Stimulated activated naive CD8-positive, alpha-beta T cell treated with anti-CD3 and anti-CD28 coated beads, Interleukin-15, amount 100 ng/mL, for 72 hours (primary cell): ENCODE data around the gene PRRX1.
A peak's percentile ranks its signal among the peaks of the same experiment; 100 is the strongest.

ENCODE experiments used
- ATAC-seq: fragments of 150-1000 bp; cut with Tn5 transposase; 2 replicates; pipeline ENCODE4 v1.10.0; 2021; ENCODE audit warnings: mild to moderate bottlenecking, moderate library complexity
- DNase-seq, 2 donors: peaks; one replicate each; pipeline ENCODE4 v3.0.0; 2021 to 2022
- H3K27ac Mint-ChIP-seq, 2 donors: one replicate each; pipeline ENCODE4 v1.8.0; 2022; ENCODE audit warnings: mild to moderate bottlenecking in 2 of 2, mixed read lengths in 2 of 2, moderate library complexity in 2 of 2
- H3K27me3 Mint-ChIP-seq: one replicate; pipeline ENCODE4 v1.8.0; 2022; ENCODE audit warnings: mixed read lengths
- H3K4me1 Mint-ChIP-seq: one replicate; pipeline ENCODE4 v1.8.0; 2022; ENCODE audit warnings: mild to moderate bottlenecking, mixed read lengths
- H3K4me3 Mint-ChIP-seq, 2 donors: one replicate each; pipeline ENCODE4 v1.8.0; 2022; ENCODE audit warnings: mild to moderate bottlenecking in 2 of 2, mixed read lengths in 2 of 2, moderate library complexity in 1 of 2
- H3K9me3 Mint-ChIP-seq, 2 donors: one replicate each; pipeline ENCODE4 v1.8.0; 2022; ENCODE audit warnings: mixed read lengths in 2 of 2

Gene PRRX1

DNA sequence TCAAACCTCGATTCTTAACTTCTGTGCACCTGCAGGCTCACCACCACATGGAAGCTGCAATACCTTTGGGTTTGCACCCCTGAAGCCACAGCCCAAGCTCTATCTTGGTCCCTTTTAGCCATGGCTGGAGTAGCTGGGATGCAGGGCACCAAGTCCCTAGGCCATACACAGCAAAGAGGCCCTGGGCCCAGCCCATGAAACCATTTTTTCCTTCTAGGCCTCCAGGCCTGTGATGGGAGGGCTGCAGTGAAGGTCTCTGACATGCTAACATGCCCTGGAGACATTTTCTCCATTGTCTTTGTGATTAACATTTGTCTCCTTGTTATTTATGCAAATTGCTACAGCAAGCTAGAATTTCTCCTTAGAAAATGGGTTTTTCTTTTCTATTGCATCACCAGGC lies 79.2 kb downstream of the PRRX1 start:
- H3K4me1 Mint-ChIP-seq, result no peaks in the 10 kb centered on the region
- DNase-seq, result no peak
- H3K4me3 Mint-ChIP-seq, result no peak overlapping the region
- peaks cover 10 to 22% of the 10 kb centered on the region in 2 donors for H3K9me3 Mint-ChIP-seq
- peaks cover 6% of the 10 kb centered on the region for H3K27me3 Mint-ChIP-seq
- H3K27ac Mint-ChIP-seq, result peak overlapping the region in 1 of 2 donors; percentile 84
- ATAC-seq, result no peak

DNA sequence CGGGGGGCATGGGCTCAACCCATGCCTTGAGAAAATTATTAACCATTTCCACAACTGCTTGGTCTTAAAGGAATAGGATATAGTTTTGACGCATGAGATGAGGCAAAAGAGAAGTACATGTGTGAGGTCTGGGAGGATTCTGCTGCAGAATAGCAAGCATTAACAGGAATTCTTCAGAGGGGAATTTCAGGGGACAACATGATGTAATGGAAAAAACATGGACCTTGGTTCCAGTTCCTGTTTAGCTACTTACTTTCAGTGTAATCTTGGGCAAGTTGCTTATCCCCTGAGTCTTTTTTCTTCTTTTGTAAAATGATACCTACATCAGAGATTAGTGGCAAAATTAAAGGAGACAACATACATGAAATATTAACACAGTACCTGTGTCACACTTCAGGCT lies 85.6 kb downstream of the PRRX1 start:
- DNase-seq, result no peak
- peaks cover 10% of the 10 kb centered on the region for H3K27me3 Mint-ChIP-seq

DNA sequence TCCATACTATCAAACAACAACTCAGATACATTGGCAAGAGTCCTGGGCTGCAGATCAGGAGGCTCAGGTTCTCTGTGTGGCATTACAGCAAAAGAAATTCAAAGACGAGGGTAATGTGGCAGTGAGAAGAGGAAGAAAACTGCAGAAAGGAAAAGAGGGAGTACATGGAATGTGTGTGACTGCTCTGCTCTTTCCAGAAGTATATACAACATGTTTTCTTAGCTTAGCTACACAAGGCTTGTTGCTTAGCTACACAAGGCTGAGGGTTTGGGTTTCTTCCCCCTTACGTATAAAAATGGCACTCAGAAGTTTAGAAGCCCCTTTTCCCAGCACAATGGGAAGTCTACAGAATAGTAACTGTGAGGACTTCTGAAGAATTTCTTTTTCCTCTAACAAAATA lies 86.0 kb downstream of the PRRX1 start:
- no peaks in the 10 kb centered on the region for H3K4me1 Mint-ChIP-seq

More for the DNA sequence above, 85.6 kb downstream of the PRRX1 start:
- H3K27ac Mint-ChIP-seq, result no peak overlapping the region
- no peaks in the 10 kb centered on the region for H3K9me3 Mint-ChIP-seq
- no peak overlapping the region for H3K4me3 Mint-ChIP-seq
- H3K4me1 Mint-ChIP-seq, result no peaks in the 10 kb centered on the region
- ATAC-seq, result no peak

DNA sequence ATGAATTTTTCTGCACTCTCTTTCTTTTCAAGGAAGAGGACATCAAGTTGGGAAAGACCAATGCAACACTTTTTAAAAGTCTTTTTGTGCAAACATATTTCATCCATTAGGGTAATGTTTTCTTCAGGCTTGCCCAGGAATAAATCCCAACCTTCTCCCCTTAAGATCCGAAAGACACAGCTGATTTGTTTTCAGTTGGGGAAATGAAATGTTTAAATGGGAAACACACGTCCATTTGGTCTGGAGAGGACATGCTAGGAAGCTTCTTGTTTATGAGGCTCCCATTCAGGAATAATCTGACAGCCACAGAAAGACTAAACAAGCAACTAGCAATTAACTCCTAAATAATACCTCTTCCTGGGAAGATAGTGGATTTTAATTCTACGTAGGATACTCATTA lies 91.9 kb downstream of the PRRX1 start:
- Mint-ChIP-seq H3K27me3 (no peaks in the 10 kb centered on the region), H3K4me3 (no peak overlapping the region), H3K27ac (no peak overlapping the region), H3K9me3 (no peaks in the 10 kb centered on the region), H3K4me1 (no peaks in the 10 kb centered on the region)
- ATAC-seq, result no peak
- DNase-seq, result no peak

More for the DNA sequence above, 86.0 kb downstream of the PRRX1 start:
- H3K27me3 Mint-ChIP-seq, result peaks cover 10% of the 10 kb centered on the region
- H3K27ac Mint-ChIP-seq, result no peak overlapping the region
- ATAC-seq (no peak), DNase-seq (no peak)
- no peaks in the 10 kb centered on the region for H3K9me3 Mint-ChIP-seq
- no peak overlapping the region for H3K4me3 Mint-ChIP-seq

DNA sequence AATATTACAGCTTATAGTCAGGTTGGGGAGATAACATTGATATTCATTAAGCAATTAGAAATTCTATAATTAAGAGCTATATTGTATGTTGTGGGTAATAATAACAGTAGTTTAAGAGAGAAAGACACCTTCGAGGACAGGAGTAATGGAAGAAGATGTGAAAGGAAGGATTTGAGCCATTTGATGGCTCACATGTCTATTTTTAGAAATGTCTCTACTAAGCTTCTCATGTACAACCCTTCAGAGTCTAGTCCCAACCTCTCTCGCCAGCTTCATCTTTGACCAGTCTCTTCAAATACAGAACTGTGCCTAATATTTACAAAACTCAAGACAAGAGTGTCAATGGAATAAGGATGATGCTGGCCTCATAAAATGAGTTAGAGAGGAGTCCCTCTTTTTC lies 95.1 kb downstream of the PRRX1 start:
- H3K27ac Mint-ChIP-seq, result no peak overlapping the region
- ATAC-seq, result no peak
- DNase-seq, result no peak
- H3K27me3 Mint-ChIP-seq, result no peaks in the 10 kb centered on the region
- H3K9me3 Mint-ChIP-seq, result no peaks in the 10 kb centered on the region
- no peak overlapping the region for H3K4me3 Mint-ChIP-seq
- no peaks in the 10 kb centered on the region for H3K4me1 Mint-ChIP-seq

DNA sequence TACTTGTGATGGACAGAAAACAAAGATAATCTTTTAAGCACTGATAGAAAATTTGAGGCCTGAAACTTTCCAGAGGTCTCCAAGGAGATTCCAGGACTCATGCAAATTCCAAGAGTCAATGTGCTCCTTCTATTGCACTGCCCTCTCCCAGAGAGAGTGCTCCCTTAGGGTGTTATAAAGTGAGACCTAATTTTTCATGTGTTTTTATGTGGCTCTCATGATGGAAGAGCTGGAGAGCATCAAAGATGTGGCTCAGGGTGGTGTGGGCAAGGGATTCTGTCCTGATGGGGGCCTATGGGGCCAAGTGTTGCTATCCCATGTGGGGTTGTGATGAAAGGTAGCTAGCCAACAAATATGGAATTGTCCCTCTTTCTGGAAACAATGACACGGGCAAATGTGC lies 101.3 kb downstream of the PRRX1 start:
- no peak for DNase-seq
- Mint-ChIP-seq H3K9me3 (no peaks in the 10 kb centered on the region), H3K4me3 (no peak overlapping the region), H3K27me3 (peaks cover 20% of the 10 kb centered on the region), H3K27ac (no peak overlapping the region), H3K4me1 (no peaks in the 10 kb centered on the region)
- ATAC-seq, result no peak

DNA sequence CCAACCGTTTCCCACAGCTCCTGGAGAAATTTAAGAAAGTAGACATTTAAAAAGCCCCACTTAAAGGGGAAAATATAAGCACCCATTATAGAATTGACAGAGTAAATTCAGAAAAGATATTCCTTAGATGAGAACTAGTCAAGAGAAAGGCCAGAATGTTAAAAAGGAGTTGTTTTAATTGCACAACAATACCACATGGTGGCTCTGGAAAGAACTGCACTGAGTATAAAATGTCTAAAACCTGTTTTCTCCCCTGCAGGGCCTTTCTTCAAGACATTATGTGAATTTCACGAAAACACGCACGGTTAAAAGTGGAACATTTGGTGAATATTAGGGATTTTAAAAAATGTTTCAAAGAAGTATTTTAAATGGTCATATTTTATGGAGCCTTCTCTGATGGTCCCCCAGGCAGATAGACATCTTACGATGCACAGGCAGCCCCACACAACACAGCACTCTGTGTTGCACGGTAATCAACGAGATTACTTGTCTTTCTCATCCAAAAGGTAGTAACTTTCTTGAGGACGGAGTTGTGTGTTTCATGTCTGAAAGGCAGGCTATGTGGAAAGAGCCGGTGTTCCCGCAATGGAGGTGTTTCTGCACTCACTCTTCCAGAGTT lies 101.9 kb downstream of the PRRX1 start:
- Mint-ChIP-seq H3K27ac (no peak overlapping the region), H3K4me3 (no peak overlapping the region), H3K4me1 (no peaks in the 10 kb centered on the region), H3K9me3 (no peaks in the 10 kb centered on the region), H3K27me3 (peaks cover 20% of the 10 kb centered on the region)
- no peak for ATAC-seq
- DNase-seq, result no peak

DNA sequence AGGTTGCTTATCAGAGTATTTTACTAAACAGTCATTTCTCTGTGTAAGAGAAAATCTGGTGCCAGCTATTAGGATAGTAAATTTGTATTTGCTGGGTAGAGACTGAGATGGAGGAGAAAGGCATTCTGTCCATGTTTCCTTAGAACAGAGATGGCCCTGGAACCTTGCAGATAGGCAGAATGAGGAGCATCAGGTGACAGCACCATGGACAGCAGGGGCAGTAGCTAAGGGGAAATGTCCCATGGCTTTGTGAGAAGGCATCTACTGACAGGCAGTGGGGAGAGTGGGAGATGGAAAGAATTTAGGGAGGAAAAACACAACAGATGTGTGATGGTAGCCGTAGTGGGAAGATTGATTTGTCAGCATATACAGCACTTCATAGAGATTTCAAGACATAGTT lies 105.0 kb downstream of the PRRX1 start:
- DNase-seq (no peak), ATAC-seq (no peak)
- H3K4me3 Mint-ChIP-seq, result no peak overlapping the region
- H3K9me3 Mint-ChIP-seq, result no peaks in the 10 kb centered on the region
- no peak overlapping the region for H3K27ac Mint-ChIP-seq
- no peaks in the 10 kb centered on the region for H3K4me1 Mint-ChIP-seq
- peaks cover 20% of the 10 kb centered on the region for H3K27me3 Mint-ChIP-seq

DNA sequence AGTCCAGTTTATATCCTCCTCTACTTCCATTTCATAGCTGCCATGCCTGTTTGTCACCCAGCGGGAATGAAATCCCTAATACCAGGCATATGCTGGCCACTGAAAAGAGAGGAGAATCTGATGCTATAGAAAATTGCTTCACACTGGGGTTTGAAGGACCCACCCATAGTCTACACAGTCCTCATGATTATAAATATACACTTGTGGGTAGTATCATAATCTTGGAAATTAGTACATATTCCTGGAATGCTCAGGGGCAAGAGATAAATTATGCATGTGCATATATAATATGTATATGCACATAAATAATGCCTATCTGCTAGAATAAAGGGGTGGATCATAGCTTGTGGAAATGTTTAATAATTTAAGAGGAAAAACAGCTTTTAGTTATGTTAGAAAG lies 105.8 kb downstream of the PRRX1 start:
- DNase-seq (no peak), ATAC-seq (no peak)
- Mint-ChIP-seq H3K27ac (no peak overlapping the region), H3K4me3 (no peak overlapping the region), H3K4me1 (no peaks in the 10 kb centered on the region), H3K27me3 (peaks cover 20% of the 10 kb centered on the region), H3K9me3 (no peaks in the 10 kb centered on the region)

DNA sequence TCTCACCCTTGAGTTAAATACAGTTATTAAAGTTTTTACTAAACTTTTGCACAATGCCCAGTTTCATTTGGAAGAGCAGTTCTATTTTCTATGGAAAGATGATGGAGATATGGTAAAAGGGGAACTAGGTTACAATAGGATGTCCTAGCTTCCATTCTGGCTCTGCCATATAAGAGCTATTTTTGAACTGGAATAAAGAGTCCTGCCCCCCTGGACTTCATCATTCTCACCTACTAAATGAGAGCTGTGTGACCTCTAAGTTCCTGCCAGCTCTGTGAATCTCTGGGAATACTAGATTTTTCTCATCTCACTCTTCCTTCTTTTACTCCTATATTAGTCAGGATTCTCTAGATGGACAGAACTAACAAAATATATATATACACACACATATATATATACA lies 106.3 kb downstream of the PRRX1 start:
- Mint-ChIP-seq H3K27ac (no peak overlapping the region), H3K9me3 (no peaks in the 10 kb centered on the region), H3K27me3 (peaks cover 20% of the 10 kb centered on the region), H3K4me1 (no peaks in the 10 kb centered on the region), H3K4me3 (no peak overlapping the region)
- no peak for ATAC-seq
- no peak for DNase-seq

DNA sequence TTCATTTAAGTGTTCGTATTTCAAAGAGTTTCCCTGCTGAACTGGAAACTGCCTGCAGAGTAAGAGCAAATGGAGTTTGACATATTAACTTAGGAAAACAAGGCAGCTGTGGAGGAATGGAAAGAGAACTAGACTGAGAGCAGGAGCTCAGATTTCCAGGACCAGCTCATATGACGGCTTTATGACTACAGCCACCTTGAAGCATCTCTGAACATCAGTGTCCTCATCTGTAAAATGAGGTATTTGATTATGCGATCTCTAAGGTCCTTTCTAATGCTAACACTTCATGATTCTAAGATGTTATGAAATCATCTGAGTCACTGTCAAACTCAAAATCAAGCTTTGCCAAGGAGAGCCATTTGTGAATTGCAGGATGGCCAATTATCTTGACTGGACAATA lies 112.3 kb downstream of the PRRX1 start:
- Mint-ChIP-seq H3K4me1 (no peaks in the 10 kb centered on the region), H3K27ac (no peak overlapping the region), H3K9me3 (peaks cover 5 to 7% of the 10 kb centered on the region in 2 donors), H3K4me3 (no peak overlapping the region), H3K27me3 (no peaks in the 10 kb centered on the region)
- no peak for DNase-seq
- ATAC-seq, result no peak

DNA sequence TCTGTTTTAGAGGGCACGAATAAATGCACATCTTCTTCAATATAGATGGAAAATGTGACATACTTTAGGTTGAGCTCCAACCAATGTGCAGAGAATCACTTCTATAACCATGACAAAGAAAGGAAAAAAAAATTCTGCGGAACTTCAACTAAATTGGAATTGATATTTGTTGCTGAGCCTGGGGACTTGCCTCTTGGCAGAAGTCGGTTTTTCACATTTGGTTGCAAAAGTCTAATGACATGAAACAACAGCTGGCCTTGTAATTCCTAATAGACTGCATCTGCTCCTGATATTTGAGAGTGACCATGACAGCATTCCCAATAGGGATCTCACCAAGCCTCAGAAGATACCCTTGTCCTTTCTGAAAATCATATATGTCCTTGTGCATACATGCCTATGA lies 112.8 kb downstream of the PRRX1 start:
- H3K27ac Mint-ChIP-seq, result no peak overlapping the region
- ATAC-seq, result no peak
- no peaks in the 10 kb centered on the region for H3K27me3 Mint-ChIP-seq
- DNase-seq, result no peak
- no peak overlapping the region for H3K4me3 Mint-ChIP-seq
- H3K9me3 Mint-ChIP-seq, result peaks cover 5 to 7% of the 10 kb centered on the region in 2 donors
- H3K4me1 Mint-ChIP-seq, result no peaks in the 10 kb centered on the region
